Stimulated activated CD8-positive, alpha-beta memory T cell treated with anti-CD3 and anti-CD28 coated beads, Interleukin-2, amount 100 ng/mL, for 1 hour (primary cell): Measurements from ENCODE around the gene SLC6A1.

Experiments used
- DNase-seq, 2 donors: peaks; one replicate each; pipeline ENCODE4 v3.0.0-alpha.2; 2020; ENCODE audit warnings: low read depth in 2 of 2

Gene SLC6A1

DNA sequence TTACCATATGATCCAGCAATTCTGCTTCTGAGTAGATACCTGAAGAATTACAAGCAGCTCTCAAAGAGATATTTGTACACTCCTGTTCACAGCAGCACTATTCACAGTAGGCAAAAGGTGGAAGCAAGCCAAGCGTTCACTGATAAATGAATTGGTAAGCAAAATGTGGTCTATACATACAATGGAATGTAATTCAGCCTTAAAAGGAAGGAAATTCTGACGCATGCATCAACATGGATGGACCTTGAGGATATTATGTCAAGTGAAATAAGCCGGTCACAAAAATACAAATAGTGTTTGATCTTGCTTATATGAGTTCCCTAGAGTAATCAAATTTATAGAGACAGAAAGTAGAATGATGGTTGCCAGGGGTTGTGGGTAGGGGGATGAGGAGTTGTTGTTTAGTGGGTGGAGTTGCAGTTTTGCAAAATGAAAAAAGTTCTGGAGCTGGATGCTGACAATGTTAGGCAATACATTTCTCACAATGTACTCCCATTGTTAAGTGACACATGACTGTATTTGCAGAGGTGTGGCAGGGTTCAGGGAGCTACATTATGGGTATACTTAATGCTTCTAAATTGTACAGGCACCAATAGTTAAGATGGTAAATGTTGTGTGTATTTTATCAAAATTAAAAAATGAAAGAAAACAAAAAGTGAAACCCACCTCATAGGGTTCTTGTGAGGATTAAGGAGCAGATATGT is 26.7 kb downstream of the SLC6A1 start:
- DNase-seq, result no peak

DNA sequence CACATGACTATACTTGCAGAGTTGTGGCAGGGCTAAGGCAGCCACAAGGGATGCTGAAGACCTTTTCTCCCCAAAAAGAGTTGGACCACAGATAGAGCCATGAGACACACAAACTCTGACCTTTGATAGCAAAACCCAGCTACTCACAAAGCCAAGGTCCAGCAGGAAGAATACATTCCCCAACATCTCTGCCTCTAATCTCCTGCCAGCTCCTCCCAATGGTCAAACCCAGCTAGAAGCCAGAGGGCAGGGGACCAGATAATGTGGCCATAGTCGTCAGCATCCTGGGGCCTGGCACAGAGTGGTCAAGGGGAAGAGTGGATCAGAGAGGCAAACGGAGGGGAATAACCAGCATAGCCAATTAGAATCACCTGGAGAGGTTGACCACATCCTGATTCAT is 28.2 kb downstream of the SLC6A1 start:
- DNase-seq, result no peak

DNA sequence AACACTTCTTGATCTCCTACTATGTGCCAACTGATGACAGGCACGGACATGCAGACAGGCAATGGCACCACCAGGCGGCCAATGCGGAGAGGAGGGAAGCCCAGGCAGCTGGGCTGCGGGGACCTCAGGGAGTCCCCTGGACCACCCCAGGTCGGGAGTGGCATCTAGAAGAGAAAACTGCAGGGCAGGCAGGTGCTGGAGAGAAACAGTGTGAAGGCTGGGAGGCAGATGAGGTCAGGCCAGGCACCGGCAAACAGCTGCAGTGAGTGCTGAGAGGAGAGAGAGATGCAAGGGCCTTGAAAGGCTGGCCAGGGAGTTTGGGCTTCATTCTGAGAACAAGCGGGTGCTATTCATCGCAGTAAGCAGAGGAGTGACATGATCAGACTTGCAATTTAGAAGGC is 29.1 kb downstream of the SLC6A1 start:
- DNase-seq, result no peak

DNA sequence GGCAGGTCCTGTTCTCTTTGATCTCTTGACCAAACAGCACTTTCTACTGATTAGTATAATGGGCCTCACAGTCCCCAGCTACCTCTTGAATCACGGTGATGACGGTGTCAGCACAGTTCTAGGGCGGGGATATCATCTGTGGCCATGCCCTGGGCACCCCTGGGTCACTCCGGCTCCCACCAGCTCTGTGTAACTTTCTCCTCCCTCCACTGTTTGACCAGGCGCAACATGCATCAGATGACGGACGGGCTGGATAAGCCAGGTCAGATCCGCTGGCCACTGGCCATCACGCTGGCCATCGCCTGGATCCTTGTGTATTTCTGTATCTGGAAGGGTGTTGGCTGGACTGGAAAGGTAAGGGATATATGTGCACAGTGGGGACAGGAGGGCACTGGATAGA is 29.6 kb downstream of the SLC6A1 start:
- no peak for DNase-seq

DNA sequence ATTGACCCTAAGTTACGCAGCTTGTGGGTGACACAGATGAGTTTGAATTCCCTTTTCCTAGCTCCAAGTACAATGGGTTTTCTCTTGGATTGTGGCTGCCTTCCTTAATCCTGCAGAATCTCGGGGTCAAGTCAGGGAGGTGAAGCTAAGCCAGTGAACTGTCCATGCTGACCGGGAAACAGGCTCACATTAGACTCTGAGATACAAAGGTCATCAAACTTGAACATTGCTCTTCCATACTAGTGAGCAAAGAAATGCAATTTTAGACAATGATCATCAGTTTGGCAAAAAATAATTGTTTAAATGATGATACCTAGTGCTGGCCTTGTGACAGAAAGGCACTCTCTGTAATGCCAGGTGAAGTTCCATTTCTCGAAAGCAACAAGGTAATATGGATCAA is 31.6 kb downstream of the SLC6A1 start:
- DNase-seq, result no peak

DNA sequence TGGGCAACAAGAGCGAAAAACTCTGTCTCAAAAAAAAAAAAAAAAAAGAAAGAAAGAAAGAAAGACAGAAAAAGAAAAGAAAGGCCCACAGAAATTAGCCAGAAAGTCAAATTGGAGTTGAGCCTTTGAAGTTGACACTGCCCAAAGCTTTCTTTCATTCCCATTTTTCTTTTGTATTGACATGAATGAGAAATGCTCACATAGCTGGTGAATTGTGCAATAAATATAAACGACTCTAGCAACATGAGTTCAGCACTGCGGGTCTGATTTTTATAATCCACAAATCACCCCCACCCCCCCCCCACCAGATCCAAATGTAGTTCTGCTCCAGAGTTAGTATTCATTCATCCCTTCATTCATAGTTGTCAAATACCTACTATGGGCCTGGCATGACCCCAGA is 37.4 kb downstream of the SLC6A1 start:
- DNase-seq, result no peak

DNA sequence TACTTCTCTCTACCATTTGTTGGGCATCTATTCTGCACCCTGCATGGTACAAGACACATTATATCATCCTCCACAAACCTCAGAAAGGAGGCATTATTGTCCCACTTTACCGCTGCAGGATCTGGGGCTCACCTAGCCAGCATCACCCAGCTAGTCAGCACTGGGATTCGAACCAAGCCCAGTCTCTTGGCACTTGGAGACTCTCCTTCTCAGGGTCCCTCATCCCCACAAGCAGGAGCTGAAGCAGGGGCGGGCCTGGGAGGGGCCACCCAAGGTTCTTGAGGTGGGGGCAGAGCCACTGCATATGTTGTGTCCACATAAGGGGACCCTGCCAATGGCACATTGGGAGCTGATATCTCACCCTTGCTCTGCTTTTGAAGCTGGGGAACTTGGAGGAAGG is 41.3 kb downstream of the SLC6A1 start:
- no peak for DNase-seq

DNA sequence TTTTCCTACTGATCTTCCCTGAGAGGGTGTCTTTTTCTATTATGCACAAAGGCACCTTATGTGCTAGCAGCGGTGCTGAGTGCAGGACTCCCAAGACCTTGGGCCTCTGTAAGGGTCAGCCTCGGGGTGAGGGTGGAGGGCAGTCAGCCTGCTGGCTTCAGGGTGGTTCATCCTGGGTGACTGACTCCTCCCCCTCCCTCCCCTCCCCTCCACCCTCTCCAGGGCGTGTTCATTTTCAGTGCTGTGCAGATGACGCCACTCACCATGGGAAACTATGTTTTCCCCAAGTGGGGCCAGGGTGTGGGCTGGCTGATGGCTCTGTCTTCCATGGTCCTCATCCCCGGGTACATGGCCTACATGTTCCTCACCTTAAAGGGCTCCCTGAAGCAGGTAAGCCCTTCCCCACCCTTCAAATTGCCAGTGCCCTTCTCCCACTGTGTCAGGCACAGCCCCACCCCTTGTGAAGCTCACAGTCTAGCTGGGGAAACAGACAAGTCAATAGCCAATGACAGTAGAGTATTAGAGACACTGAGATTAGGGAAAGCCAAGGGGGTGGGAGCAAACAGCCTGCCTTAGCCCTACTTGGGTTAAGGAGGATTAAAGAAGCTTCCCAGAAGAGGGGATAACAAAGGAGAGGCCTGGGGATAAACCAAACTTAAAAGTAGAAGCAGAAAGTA is 41.9 kb downstream of the SLC6A1 start:
- no peak for DNase-seq

DNA sequence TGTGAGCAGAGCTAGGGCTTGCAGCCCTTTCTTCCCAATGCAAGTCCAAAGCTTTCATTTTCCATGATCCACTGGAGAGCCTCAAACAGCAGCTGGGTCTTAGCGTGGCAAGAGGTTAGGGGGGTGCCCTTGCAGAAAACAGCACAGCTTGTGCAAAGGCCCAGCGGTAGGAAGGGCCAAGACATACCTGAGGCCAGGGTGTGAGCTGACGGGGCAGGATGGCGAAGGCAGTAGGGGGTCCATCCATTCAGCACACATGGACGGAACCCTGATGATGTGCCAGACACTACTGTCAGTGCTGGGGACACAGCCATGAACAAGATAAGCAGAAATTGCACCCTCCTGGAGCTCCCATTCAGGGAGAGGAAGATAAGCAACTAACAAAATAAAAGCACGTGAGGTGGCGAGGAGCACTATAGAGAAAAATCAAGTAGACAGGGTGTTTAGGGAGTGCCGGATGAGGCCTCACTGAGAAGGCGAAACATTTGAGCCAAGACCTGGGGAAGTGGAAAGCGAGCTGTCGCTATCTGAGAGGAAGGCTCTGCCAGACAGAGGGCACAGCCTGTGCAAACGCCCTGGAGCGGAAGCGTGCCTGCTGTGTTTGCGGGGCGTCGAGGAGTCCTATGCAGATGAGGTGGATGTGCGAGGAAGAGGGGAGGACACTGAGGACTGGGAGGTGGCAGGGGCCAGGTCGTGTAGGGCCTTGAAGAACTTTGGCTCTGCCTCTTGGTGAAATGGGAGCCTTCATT is 43.4 kb downstream of the SLC6A1 start:
- no peak for DNase-seq

DNA sequence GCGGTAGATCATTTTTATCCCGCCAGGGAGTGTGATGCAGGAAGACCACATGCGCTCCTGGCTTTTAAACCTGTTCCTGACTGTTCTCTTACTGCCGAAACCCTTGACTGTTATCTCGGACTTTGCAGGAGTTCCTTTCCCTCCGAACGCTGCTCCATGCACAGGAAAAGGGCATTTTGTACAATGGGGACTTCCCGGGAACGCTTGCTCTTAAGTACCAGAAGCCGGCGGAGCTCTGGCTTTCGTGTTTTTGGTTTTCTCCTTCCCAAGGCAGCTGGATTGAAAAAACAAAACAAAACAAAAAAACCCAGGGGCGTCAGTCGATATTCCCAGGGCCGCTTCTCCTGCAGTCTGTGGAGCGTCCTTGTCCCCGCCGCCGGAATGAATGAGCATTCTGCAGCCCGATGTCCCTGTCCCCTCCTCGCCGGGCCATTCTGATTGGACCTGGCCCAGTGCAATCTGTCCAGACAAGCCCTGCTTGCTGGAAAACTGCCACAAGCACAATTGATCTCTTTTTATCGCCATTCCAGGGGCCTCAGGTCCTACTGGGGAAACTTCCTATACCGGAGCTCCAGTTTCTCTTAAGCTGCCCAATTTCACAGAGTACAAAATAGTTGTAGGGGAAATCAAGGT is 44.8 kb downstream of the SLC6A1 start:
- DNase-seq, result no peak

DNA sequence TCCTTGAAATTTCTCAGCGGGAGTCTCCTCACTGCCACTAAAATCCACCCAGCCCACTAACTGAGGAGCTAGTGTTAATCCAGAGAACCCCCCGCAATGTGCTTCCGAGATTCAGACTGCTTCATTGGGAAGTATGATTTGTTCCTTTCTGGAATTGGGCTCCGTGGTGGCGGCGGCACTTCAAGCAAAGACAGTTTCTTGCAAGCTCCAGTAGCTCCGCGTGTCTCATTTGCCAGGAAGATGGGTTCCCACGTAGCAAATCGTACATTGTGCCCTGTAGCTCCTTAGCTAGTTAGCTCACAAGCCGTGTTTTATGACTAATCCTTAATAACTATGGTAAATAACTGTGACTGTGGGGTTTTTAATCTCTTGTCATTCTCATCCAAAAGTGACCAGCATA is 45.4 kb downstream of the SLC6A1 start:
- DNase-seq, result no peak

DNA sequence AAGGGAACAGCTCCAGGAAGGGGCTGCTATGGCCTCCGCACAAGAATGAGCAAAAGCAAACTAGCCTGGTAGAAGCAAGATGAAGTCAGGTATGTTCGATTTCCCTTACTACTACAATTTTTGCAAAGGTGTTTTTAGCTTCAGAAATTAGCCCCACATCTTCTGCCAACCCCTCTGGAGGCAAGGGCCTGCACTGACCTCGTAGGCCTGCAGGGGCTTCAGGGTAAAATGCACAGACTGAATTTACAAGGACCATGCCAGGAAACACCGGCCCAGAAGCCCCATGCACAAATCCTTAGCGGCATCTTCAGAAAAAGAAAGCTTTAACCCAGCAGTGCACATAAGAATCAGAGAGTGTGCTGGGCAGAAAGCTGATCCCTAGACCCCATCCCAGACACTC is 53.0 kb downstream of the SLC6A1 start:
- no peak for DNase-seq

DNA sequence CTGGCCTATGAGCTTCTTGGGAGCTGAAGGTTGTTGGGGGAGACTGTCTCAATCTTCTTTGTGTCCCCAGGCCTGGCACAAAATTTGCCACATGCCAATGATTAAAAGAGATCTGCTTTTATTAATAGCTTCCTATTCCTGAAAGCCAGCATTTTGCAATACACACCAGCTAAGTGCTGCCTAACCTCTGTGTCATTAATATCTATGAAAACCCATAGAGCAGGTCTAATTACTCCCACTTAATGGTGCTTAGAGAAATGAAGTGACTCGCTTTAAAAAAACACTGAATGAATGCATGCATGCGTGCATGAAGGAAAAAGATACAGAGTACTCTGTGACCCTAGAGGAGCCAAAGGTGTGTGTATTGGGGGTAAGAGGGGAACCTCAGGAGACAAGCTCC is 55.0 kb downstream of the SLC6A1 start:
- no peak for DNase-seq

DNA sequence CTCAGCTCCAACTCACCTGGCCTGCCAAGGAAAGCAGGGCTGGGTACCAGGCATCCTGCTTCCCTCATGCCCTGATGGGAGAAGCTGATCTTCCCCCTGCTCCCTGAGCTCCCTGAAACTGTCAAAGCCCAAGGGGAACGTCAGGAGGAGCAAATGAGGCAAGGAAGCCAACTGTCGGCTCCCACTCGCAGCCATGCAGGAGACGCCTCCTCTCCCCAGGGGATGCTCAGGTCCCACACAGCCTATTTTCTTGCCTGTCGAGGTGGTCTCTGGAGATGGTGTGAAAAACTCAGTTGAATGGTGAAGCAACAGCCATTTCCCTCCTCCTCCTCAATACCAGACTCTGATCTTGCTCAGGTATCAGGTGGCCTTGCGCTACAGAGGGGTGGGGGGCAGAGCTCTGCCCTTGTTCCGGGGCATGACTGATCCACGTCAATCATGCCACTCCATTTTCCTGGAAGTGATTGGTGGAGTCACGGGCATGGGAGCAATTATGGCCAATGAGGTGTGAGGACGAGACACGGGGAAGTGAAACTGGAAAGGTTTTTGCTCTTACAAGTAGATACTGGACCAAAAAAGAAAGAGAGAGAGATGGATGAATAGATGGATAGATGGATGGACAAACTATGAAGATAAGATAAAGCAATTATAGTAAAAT is 58.2 kb downstream of the SLC6A1 start:
- no peak for DNase-seq

DNA sequence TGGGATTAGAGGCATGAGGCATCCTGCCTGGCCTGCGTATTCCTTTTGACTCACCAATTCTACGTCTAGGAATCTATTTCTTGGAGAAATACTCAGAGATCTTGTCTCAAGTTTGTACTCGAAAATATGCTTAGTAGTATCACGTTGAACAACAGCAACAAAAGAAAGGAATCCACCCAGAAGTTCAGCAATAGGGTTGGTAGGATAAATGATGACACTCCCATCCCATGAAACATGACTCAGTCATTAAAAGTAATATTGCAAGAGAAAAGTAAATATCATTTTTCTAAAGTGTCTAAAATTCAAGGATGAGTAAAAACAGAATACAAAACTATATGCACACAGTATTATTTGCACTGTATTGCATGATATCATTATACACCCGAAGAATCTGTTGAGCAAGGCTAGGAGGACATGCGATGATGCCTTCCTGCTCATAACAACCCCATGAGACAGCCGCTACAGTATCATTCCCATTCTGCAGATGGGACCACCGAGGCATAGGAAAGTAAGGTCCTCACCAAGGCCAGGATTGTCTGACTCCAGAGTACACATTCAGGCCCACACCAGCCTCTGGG is 61.5 kb downstream of the SLC6A1 start:
- no peak for DNase-seq

DNA sequence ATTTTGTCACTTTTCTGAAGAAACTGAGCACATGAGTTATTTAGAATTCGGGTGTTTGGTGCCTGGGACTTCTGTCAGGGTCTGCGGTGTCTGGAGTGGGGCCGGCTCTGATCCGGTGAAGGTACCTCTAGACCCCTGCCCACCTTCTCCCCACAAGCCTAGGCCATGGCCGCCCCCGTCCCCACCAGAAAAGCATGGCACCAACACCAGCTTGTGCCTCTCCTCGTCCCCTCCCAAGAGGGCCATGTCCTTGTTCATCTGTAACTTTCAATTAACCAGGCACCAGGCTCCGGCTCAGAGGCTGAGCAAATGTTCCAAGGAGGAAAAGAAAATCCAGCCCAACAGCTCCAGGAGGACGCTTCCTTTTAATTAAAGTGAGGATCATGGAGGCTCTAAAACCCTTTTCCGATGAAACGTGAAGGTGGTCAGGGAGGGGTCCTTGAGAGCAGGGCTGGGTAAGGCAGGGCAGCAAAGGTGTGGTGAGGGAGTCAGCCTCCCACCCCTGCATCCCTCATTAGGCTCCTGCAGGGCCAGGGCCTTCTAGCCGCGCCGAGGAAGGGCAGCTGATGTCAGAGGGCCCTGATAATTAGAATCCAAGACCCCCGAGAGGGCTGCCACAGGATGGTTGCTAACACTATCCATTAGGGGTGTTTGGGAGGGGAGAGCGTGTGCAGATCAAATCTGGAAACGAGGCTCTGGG is 62.3 kb downstream of the SLC6A1 start:
- DNase-seq, result no peak

DNA sequence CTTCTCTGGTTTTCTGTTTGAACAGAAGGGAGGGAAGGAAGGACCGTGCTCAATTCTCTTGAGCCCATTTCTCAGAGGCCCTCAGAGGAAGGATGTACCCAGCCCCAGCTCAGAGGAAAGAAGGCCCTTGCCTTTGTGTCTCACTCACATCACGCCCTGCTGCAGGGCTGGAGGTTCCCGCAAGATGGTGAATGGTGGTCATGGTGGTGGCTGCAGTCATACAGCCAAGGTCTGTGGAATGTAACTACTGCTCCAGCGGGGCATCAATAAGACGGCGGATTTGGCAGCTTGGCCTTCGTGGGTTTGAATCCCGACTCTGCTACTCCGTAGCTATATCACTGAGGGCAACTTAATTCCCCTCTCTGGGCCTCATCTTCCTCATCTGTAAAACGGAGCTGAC is 62.9 kb downstream of the SLC6A1 start:
- no peak for DNase-seq

DNA sequence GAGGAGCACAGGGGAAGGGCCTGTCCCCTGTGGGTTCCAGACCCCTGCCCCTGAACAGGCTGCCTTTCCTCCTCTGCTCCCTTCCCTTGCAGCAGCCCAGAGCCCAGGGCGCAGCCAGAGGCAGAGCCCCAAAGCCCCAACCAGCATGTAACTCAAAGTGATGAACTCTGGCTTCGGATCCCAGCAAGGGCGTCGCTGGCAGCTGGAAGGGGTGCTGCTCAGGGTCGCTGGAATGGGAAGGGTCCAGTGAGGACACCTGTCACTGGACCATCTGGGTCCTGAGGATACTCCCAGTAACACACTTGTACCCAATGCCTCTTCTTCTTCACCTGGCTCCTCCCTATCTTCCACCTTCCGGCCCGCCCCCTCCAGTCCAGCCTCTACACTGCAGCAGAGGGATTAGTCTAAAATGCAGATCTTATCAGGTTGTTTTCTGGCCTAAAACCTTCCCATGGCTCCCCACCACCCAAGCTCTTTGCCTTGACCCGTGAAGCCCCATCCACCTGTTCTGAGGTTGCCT is 64.0 kb downstream of the SLC6A1 start:
- DNase-seq, result no peak

DNA sequence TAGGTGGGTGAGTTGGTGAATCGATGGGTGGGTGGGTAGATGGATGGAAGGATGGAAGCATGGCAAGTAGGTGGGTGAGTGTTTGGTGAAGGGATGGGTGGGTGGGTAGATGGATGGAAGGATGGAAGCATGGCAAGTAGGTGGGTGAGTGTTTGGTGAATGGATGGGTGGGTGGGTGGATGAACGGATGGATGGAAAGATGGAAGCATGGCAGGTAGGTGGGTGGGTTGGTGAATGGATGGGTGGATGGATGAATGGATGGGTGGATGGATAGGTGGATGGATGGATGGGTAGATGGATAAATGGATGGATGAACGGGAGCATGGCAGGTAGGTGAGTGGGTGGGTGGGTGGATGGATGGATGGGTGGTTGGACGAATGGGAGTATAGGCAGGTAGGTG is 65.1 kb downstream of the SLC6A1 start:
- no peak for DNase-seq

DNA sequence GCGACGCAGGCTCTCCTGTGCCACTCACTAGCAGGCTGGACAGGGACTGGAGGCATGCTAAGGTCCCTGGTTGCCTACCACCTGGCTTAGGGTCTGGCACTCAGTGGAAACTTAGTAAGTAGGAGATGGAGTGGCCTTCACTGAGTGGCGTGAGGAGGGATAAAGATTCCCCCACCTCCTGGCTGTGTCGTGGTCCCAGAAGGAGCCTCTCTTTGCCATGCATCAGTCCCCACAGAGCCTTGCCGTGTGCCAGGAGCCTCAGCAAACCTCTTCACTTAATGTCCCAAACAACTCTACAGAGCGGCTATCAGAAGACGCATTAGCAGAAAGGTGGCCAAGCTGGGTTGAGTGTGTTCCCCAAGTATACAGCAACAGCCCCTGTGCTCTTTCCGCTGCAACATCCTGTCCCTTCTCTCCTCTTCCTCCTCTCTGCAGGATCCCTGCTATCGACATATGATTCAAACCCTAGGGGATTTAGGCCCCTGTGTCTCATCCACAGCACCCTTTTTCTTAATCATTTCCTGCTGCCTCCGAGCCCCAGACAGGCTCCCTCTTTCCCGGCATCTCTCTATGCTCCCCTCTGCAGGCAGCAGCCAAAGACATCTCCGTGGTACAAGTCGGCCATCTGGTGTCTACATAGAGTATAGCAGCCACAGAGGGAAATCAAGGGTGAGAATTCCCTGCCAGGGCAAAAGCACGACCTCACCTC is 66.7 kb downstream of the SLC6A1 start:
- DNase-seq, result no peak
